NT2/D1 (cell line): ENCODE results near the gene PFKFB3.
"Not testable (repeated sequence)": the region's sequence is repeated elsewhere in the genome, so short reads cannot be mapped to it uniquely, and the experiment has no call there.

ENCODE experiments used
- SUZ12 ChIP-seq: IDR thresholded peaks from 2 replicates; pipeline ENCODE4 v1.6.1; 2011; ENCODE audit not compliant: insufficient read length, insufficient read depth; ENCODE audit errors: extremely low read depth
- YY1 ChIP-seq: IDR thresholded peaks from 2 replicates; pipeline ENCODE4 v1.6.1; 2011; ENCODE audit not compliant: insufficient read length, insufficient read depth
- ZNF274 ChIP-seq: IDR thresholded peaks from 2 replicates; pipeline ENCODE4 v1.6.1; 2011; ENCODE audit warnings: mild to moderate bottlenecking, low read depth, low read length

GRCh38 chr10:6296425-6296824 lies 93.7 kb downstream of the PFKFB3 start:
- TF ChIP-seq ZNF274, SUZ12, YY1: not testable (repeated sequence)
